Stimulated activated CD8-positive, alpha-beta memory T cell treated with anti-CD3 and anti-CD28 coated beads, Interleukin-2, amount 100 ng/mL, for 48 hours (primary cell): Measurements from ENCODE around the gene MYOZ3.

Experiments
- DNase-seq, 2 donors: peaks; one replicate each; pipeline ENCODE4 v3.0.0-alpha.2; 2020; ENCODE audit warnings: low read depth in 2 of 2

The MYOZ3 gene

GRCh38 chr5:150626853-150627276, 34.2 kb upstream of the MYOZ3 start:
- no peak for DNase-seq

GRCh38 chr5:150627731-150628545, 33.1 kb upstream of the MYOZ3 start:
- no peak for DNase-seq

GRCh38 chr5:150628936-150629485, 32.0 kb upstream of the MYOZ3 start:
- no peak for DNase-seq

DNA sequence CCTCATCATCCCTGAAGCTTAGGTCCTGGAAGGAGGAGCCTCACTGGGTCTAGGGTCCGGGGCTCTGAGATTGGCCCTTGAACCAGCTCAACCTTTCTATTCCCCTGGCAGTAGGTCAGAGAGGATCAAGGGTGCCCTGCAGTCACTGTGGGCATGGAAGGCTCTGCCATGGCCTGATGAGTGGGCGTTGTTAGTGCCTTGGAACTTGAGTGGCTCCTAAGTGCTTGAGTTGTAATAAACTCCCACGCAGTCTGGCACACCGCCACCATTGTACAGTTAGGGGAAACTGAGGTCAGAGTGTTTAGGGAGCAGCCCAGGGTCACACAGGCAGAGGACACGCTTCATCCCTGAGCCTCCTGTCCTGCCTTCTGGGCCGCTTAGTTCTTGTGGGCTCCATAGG, 31.0 kb upstream of the MYOZ3 start:
- no peak for DNase-seq

DNA sequence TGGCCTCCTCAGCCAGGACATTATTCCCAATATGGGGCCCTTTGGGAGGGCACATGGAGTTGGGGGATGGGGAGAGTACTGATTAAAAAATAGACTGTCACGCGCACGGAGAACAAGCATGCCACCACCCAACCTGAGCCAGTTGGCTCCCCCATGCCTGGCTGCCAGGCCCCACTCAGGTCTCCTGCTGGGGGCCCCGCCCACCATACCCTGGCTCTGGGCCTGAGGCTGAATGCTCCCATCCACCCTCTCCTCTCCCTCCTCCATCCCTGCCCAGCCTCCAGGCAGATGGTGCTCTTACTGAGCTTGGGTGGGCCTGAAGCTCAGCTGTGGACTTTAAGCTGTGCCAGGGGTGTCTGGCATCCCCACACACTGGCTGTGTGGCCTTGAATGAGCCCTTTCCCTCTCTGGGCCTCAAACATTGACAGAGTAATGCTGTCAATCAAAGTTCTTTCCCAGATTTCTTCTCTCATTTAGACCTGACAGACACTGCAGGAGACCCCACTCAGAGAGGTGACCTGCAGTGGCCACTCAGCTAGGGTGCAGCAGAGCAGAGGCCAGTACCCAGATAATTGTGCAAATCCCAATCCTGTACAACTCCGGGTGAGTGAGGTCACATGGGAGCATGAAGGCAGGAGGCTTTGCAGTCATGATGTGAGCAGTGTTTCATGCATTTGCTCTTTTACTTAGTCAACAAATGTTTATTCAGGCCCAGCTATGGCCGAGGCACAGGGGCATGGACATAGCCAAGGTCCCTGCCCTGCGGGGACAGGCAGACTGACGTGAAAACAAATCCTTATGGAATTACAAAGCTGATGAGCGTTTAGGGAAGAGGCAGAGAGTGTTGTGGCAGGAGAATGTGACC, 30.4 kb upstream of the MYOZ3 start:
- no peak for DNase-seq

- DNase-seq: no peak
These were observed 29.7 kb upstream of the MYOZ3 start for GRCh38 chr5:150631326-150631701.

DNA sequence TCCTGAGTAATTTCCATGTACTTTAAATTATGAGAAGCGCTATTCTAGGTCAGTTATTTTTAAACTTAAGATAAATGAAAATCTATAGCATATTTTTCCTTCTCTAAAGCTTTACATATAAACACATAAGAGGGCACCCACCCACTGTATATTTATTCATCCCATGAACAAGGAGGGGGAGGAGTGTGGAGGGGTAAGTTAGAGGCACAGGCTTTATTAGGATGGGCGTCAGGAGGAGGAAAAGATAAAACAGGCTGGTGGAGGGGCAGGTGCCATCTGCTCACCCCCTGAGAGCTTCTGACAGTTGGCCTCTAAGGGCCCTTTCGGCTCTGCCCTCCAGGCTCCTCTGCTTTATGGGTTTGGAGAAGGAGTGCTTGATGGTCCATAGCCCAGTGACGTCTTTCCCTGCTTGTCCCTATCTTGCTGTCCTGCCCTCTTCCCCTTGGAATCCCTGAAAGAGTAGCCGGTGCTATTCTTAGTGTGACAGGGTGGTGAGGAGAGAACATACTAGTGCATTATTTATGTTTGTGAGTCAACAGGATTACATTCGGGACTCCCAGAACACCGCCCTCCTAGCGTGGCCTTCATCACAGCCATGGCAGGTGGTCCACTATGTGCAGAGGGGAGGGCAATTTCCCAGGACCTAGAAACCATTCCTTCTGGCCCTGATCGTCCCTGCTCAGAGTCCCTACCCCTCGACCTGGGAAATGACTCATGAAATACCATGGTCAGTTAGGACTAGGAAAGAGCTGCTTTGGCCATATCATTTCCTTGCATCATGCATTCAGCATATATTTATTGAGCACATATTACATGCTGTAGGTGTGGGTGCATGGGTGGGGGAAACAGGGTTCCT, 28.5 kb upstream of the MYOZ3 start:
- DNase-seq: no peak

GRCh38 chr5:150633429-150633828, 27.6 kb upstream of the MYOZ3 start:
- DNase-seq: no peak

DNA sequence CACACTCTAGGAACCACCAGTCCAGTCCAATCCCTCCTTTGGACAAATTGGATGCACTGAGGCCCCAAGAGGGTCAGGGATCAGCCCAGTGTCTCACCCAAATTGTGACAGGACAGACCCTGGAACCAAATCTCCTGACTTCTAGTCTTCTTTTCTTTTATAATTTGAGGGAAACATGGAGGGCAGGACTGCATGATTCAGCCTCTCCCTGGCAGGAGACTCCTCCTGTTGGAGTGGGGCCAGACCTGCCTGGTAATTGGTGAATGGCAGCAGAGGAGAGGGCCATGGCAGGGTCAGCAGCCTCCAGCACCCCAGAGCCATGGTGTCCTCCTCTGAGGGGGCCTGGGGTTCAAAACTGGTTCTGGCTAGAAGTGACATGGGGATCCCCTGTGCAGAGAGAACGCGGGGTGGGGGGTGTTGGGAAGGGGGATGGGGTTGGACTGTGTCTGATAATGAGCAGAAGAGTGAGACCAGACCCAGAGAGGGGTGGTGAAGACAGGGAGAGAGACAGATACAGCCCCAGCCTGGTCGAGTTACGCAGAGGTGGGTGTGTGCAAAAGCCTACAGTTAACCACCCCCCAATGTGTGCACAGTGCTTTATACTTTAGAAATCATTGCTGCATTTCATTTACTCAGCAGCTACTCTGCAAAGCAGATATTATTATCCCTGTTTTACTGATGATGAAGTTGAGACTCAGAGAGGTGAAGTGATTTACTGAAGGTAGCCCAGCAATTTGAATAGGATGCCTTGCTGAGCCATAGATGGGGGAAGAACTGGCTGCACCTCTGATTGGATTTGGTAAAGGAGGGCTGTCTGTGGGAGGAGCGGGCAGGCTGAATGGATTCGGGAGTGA, 24.4 kb upstream of the MYOZ3 start:
- no peak for DNase-seq

- DNase-seq: no peak
These were observed 23.6 kb upstream of the MYOZ3 start for GRCh38 chr5:150637245-150638052.

DNA sequence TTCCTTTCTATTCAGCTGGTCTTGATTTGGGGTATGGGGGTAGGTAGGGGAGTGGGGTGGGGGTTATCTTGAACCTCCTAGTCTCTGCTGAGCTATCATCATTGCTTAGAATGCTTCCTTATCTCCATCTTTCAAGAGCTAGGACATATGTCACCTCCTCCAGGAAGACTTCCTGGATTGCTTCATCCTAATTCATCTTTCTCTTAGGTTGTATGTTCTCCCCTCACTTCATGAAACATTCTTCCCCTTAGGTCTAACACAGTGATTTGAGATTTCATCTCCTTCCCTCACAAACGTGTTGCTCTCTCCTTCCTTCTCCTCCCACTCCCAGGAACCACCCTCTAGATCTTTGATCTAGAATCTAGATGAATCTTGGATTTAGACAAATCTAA, 23.0 kb upstream of the MYOZ3 start:
- no peak for DNase-seq

- no peak for DNase-seq
These were observed 22.3 kb upstream of the MYOZ3 start for GRCh38 chr5:150638488-150639376.

GRCh38 chr5:150639377-150639692, 21.7 kb upstream of the MYOZ3 start:
- no peak for DNase-seq

GRCh38 chr5:150639751-150640150, 21.3 kb upstream of the MYOZ3 start:
- no peak for DNase-seq

DNA sequence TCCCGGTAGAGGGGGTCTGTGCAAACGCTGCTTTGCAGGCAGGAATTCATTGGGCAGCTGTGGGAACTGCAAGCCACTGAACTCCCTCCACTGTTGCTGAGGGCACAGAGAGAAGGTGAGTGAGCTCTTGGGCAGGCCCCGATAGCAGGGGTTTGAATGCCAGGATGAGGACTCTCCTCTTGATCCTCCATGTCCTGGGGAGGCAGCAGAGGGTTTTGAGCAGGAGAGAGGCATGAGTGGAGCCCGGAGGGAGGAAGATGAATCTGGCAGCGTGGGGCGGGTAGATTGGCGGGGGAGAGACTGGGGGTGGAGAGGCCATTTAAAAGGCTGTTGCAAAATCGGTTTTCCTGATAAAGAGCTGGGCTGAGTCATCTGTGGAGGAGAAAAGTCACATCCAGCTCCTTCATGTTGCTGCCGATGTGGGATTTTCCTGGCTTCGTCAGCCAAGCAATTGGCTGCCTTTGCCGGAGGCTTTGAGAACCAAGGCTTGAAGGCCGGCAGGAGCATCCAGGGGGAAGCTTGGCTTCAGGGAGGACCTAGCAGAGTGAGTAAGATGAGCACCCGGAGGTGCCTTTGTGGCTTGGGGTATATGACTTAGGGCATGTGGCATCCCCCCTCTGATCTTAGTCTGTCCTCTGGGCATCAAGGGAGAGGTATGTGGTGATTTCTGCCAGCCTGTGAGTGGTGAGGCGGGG, 20.6 kb upstream of the MYOZ3 start, which contains the start of gene SYNPO:
Gene SYNPO, plus strand, starts transcription at position 350 of the 695 bp plus-strand sequence. CDS start 7,616 bp downstream, outside the sequence.
- no peak for DNase-seq

GRCh38 chr5:150641006-150641570, 20.0 kb upstream of the MYOZ3 start:
- DNase-seq: no peak

GRCh38 chr5:150641824-150642566, 19.1 kb upstream of the MYOZ3 start:
- DNase-seq: no peak
